Neural cell (in vitro differentiated cells): ENCODE data around the gene SCUBE2. TPM values are rescaled to one million over a fixed set of nuclear protein-coding genes. Genes with fewer than 3 reads are reported as not detected.

Experiments used
- H2AFZ ChIP-seq: fragments of 200-600, 300-800 bp; sonication (generic), shearing (Covaris generic); 2 replicates; pipeline ENCODE4 v1.6.0; 2014; ENCODE audit warnings: low read depth, mild to moderate bottlenecking, antibody characterized with exemption, low read length, moderate library complexity
- H3F3A ChIP-seq: fragments of 200-600 bp; shearing (Covaris generic); 2 replicates; pipeline ENCODE4 v1.6.1; 2016; ENCODE audit warnings: mild to moderate bottlenecking, moderate library complexity, mixed read lengths, antibody characterized with exemption, low read length; ENCODE audit not compliant: insufficient read depth, poor library complexity, severe bottlenecking
- H3K27ac ChIP-seq: fragments of 200-600, 300-800 bp; sonication (generic), shearing (Covaris generic); 2 replicates; pipeline ENCODE4 v1.5.1; 2014; ENCODE audit warnings: mild to moderate bottlenecking, low read length, moderate library complexity
- H3K27me3 ChIP-seq: fragments of 300-800, 200-600 bp; sonication (generic), shearing (Covaris generic); 2 replicates; pipeline ENCODE4 v1.6.0; 2014; ENCODE audit warnings: mild to moderate bottlenecking, low read depth, low read length, moderate library complexity; ENCODE audit not compliant: insufficient read depth
- H3K36me3 ChIP-seq: fragments of 300-800, 200-600 bp; sonication (generic), shearing (Covaris generic); 2 replicates; pipeline ENCODE4 v1.5.1; 2014; ENCODE audit warnings: mild to moderate bottlenecking, antibody characterized with exemption, low read length, moderate library complexity; ENCODE audit not compliant: insufficient read depth
- H3K4me2 ChIP-seq: fragments of 300-800, 200-600 bp; sonication (generic), shearing (Covaris generic); 2 replicates; pipeline ENCODE4 v1.6.0; 2014; ENCODE audit warnings: mild to moderate bottlenecking, low read length
- H3K4me3 ChIP-seq: fragments of 300-800, 200-600 bp; sonication (generic), shearing (Covaris generic); 2 replicates; pipeline ENCODE4 v1.5.1; 2014; ENCODE audit warnings: mild to moderate bottlenecking, low read length, moderate library complexity
- H3K79me2 ChIP-seq: fragments of 200-600 bp; shearing (Covaris generic); replicated peaks from 2 replicates; pipeline ENCODE4 v1.6.0; 2014; ENCODE audit warnings: mild to moderate bottlenecking, low read length, moderate library complexity; ENCODE audit not compliant: insufficient read depth
- H3K9ac ChIP-seq: fragments of 300-800, 200-600 bp; sonication (generic), shearing (Covaris generic); 2 replicates; pipeline ENCODE4 v1.6.1; 2016; ENCODE audit warnings: mild to moderate bottlenecking, low read length, mixed read lengths
- H3K9me2 ChIP-seq: fragments of 200-600 bp; shearing (Covaris generic); 2 replicates; pipeline ENCODE4 v1.6.1; 2016; ENCODE audit warnings: mild to moderate bottlenecking, low read length, mixed read lengths; ENCODE audit not compliant: insufficient read depth
- H3K9me3 ChIP-seq: fragments of 200-600, 300-800 bp; sonication (generic), shearing (Covaris generic); 2 replicates; pipeline ENCODE4 v1.6.1; 2016; ENCODE audit warnings: mild to moderate bottlenecking, mixed run types, low read length, moderate library complexity, mixed read lengths
- H4K20me1 ChIP-seq: fragments of 200-600 bp; shearing (Covaris generic); 2 replicates; pipeline ENCODE4 v1.6.1; 2016; ENCODE audit warnings: mild to moderate bottlenecking, mixed run types; ENCODE audit not compliant: insufficient read depth
- EZH2 ChIP-seq: fragments of 200-600, 300-800 bp; shearing (Covaris generic), sonication (generic); IDR thresholded peaks from 2 replicates; pipeline ENCODE4 v1.6.1; 2014; ENCODE audit warnings: antibody characterized with exemption, low read length, borderline replicate concordance, mild to moderate bottlenecking; ENCODE audit not compliant: insufficient read depth, poor library complexity, severe bottlenecking
- MXI1 ChIP-seq: fragments of 450-650 bp; conservative IDR thresholded peaks from 2 replicates; pipeline ENCODE4 v1.6.1; 2014; ENCODE audit warnings: antibody characterized with exemption, mild to moderate bottlenecking; ENCODE audit not compliant: poor library complexity, severe bottlenecking
- POLR2AphosphoS5 ChIP-seq: IDR thresholded peaks from 2 replicates; pipeline ENCODE4 v1.6.1; 2012
- REST ChIP-seq: IDR thresholded peaks from 2 replicates; pipeline ENCODE4 v1.6.1; 2012; ENCODE audit warnings: borderline replicate concordance
- TAF1 ChIP-seq: IDR thresholded peaks from 2 replicates; pipeline ENCODE4 v1.6.1; 2012; ENCODE audit warnings: low read depth
- polyA plus RNA-seq: library from polyadenylated mRNA; depleted of rRNA; stranded (reverse); fragments of >200 nt; gene quantifications from 2 replicates; pipeline ENCODE4 v1.2.3, GENCODE V29; 2014
- small RNA-seq, 3 experiments: library from RNA; depleted of rRNA; stranded (forward); fragments of <200 nt; gene quantifications; one replicate each; pipeline ENCODE3, GENCODE V24; 2012

The SCUBE2 gene
- polyA plus RNA-seq, 1 donor from 2014 or later: 2.6 TPM

DNA sequence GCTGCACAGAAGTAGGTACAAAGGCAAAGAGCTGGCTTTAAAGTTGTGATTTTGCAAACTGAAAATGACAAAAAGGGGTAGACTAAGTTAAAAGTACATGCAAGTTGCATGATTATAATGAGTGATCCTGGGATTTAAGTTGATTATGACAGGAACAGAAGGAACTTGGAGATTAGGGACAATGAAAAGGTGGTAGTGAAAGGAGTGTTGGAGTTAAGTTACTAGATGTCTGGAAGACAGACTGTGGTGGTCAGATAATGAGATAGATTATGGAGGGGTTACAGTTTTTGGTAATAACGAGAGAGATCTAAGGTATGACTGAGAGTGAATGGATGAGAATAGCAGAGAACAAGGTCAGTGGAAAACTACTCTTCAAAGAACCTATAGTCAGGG is 119.5 kb downstream of the SCUBE2 start:
- H3K79me2 ChIP-seq: no peaks in the 10 kb centered on the region
- H3K4me3 ChIP-seq: no peak overlapping the region
- no peak overlapping the region for H3K27ac ChIP-seq
- H3F3A ChIP-seq: no peaks in the 10 kb centered on the region
- H4K20me1 ChIP-seq: no peaks in the 10 kb centered on the region
- no peak for TF ChIP-seq POLR2AphosphoS5
- H3K4me2 ChIP-seq: no peak overlapping the region
- H3K36me3 ChIP-seq: no peaks in the 10 kb centered on the region
- H3K9me2 ChIP-seq: no peaks in the 10 kb centered on the region
- no peak overlapping the region for H2AFZ ChIP-seq
- H3K27me3 ChIP-seq: no peaks in the 10 kb centered on the region
- H3K9me3 ChIP-seq: no peaks in the 10 kb centered on the region
- H3K9ac ChIP-seq: no peak overlapping the region

DNA sequence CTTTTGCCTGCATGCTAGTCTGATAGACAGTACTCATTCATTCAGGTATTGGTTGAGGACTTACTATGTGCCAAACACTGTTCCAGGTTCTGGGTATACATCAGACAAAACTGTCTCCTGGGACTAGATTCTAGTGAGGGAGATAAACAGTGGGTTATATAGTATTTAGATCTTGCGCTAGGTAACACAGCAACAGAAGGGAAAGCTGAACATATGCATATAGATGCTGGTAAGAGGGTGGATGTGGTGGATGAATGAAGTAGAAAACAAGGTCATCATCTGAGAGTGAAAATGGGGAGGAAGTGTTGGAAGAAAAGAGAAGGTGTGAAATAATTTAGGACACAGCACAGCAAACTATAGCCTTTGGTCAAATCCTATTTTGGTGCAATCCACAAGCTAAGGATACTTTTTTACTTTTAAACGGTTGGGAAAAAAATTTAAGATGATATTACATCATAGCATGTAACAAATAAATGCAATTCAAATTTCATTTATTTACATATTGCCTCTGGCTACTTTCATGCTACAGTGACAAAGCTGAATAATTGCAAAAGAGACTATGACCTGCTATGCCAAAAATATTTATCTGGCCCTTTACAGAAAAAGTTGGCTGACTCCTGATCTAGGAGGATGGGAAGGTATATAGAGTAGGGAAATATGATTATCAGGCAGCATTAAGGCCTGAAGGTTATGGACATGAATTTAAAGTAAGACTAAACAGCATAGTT is 120.0 kb downstream of the SCUBE2 start:
- no peak overlapping the region for H3K4me3 ChIP-seq
- H3K27ac ChIP-seq: no peak overlapping the region
- H3K4me2 ChIP-seq: no peak overlapping the region
- H3K9ac ChIP-seq: no peak overlapping the region
- H2AFZ ChIP-seq: no peak overlapping the region
- no peaks in the 10 kb centered on the region for H3F3A ChIP-seq
- H3K79me2 ChIP-seq: no peaks in the 10 kb centered on the region
- H3K27me3 ChIP-seq: no peaks in the 10 kb centered on the region
- no peaks in the 10 kb centered on the region for H3K9me3 ChIP-seq
- TF ChIP-seq REST (no peak), MXI1 (no peak), EZH2 (no peak), TAF1 (no peak)
- H3K36me3 ChIP-seq: no peaks in the 10 kb centered on the region
- H4K20me1 ChIP-seq: no peaks in the 10 kb centered on the region
- H3K9me2 ChIP-seq: no peaks in the 10 kb centered on the region

Small RNA genes lying within 50 kb of the gene (small RNA-seq; reads per million reads assigned to genes)
- 0 reads per million in 3 experiments for gene MIR5691

Other genes with a start within 250 kb of the SCUBE2 start
- 81.5 and 90.7 TPM in 2 replicates for gene AKIP1, start 180.4 kb downstream of the SCUBE2 start, polyA plus RNA-seq
- gene C11orf16, start 158.7 kb downstream of the SCUBE2 start, polyA plus RNA-seq: not detected in 2 replicates
- not detected in 2 replicates for gene ASCL3, start 148.6 kb downstream of the SCUBE2 start, polyA plus RNA-seq
- gene TMEM9B, start 127.2 kb downstream of the SCUBE2 start, polyA plus RNA-seq: 59.7 and 63.1 TPM in 2 replicates
- gene NRIP3, start 87.6 kb downstream of the SCUBE2 start, polyA plus RNA-seq: 8.8 and 13.4 TPM in 2 replicates
- 75.6 and 108 TPM in 2 replicates for gene DENND5A, start 173.8 kb upstream of the SCUBE2 start, polyA plus RNA-seq
- gene TMEM41B, start 223.0 kb upstream of the SCUBE2 start, polyA plus RNA-seq: 47.5 and 49.5 TPM in 2 replicates